Measurements from ENCODE around the gene XPO1. TPM values are rescaled to one million over a fixed set of nuclear protein-coding genes. Genes with fewer than 3 reads are reported as not detected.

Gene XPO1
- total and polyA plus RNA-seq, 2 experiments from 2014 or later: 115 to 485 TPM

- H4K20me1 ChIP-seq (replicated peaks; ENCODE audit: insufficient read depth): peaks cover 39% of the 10 kb centered on the region
- peaks cover 1% of the 10 kb centered on the region; the same call in 1 of the 2 replicates for H3K36me3 ChIP-seq (ENCODE audit: insufficient read depth)
- peaks cover 23% of the 10 kb centered on the region; the same call in 2 of the 3 replicates for H3K4me1 Mint-ChIP-seq
- peaks cover 19% of the 10 kb centered on the region for H3K27me3 Mint-ChIP-seq (ENCODE audit: insufficient read depth, low read depth, poor library complexity)
- TF ChIP-seq STAT1 (IDR thresholded peaks at IDR 0.05; ENCODE audit: unreplicated experiment) (no peak), POLR2AphosphoS5 (IDR thresholded peaks at IDR 0.05; ENCODE audit: low read depth) (peak; percentile 81), ZNF114 (CRISPR knock-in tag; IDR thresholded peaks at IDR 0.05) (no peak), CREB1 (CRISPR knock-in tag; IDR thresholded peaks at IDR 0.05; ENCODE audit: low read depth) (no peak), ZNF331 (CRISPR knock-in tag; IDR thresholded peaks at IDR 0.05; ENCODE audit: low read depth) (no peak), NANOG (IDR thresholded peaks at IDR 0.05; ENCODE audit: borderline replicate concordance) (no peak)
- peak overlapping the region; percentile 82 for H3K4me3 ChIP-seq
- peaks cover 7% of the 10 kb centered on the region for H3K4me1 ChIP-seq (ENCODE audit: insufficient read depth)
- H3K79me2 ChIP-seq (replicated peaks; ENCODE audit: insufficient read depth): peaks cover 60% of the 10 kb centered on the region
- DNase-seq (ENCODE audit: low spot score): peak; percentile 97
- peak overlapping the region; percentile 100 for H3K27ac Mint-ChIP-seq
- peak overlapping the region; percentile 97 for H3K27ac ChIP-seq (ENCODE audit: low read depth)
- H3K36me3 Mint-ChIP-seq (ENCODE audit: low read depth): peaks cover 51% of the 10 kb centered on the region
- peaks cover 12% of the 10 kb centered on the region for H3K9me3 Mint-ChIP-seq
- H3K27me3 ChIP-seq (ENCODE audit: insufficient read depth): no peaks in the 10 kb centered on the region
- peak overlapping the region; percentile 77 for H3K4me2 ChIP-seq
- H3K9me2 ChIP-seq (ENCODE audit: insufficient read depth): no peaks in the 10 kb centered on the region
- no peak overlapping the region for H2AFZ ChIP-seq
- H3F3A ChIP-seq (replicated peaks; ENCODE audit: low read depth): peaks cover 11% of the 10 kb centered on the region
- peak; percentile 71 for ATAC-seq
- H3K4me3 Mint-ChIP-seq: peak overlapping the region; percentile 98
Measured at GRCh38 chr2:61536572-61537276, 1.4 kb downstream of the XPO1 start.

GRCh38 chr2:61536180-61536571 is 2.0 kb downstream of the XPO1 start:
- Histone ChIP-seq H3K4me2 (peak overlapping the region; percentile 77), H3K27ac (ENCODE audit: low read depth) (peak overlapping the region; percentile 97), H3K9me2 (ENCODE audit: insufficient read depth) (no peaks in the 10 kb centered on the region), H3K4me1 (ENCODE audit: insufficient read depth) (peaks cover 13% of the 10 kb centered on the region), H2AFZ (no peak overlapping the region), H3K36me3 (ENCODE audit: insufficient read depth) (peaks cover 7% of the 10 kb centered on the region; the same call in 1 of the 2 replicates), H4K20me1 (replicated peaks; ENCODE audit: insufficient read depth) (peaks cover 44% of the 10 kb centered on the region), H3K79me2 (replicated peaks; ENCODE audit: insufficient read depth) (peaks cover 65% of the 10 kb centered on the region), H3K4me3 (peak overlapping the region; percentile 82), H3F3A (replicated peaks; ENCODE audit: low read depth) (peaks cover 11% of the 10 kb centered on the region), H3K27me3 (ENCODE audit: insufficient read depth) (no peaks in the 10 kb centered on the region)
- Mint-ChIP-seq H3K36me3 (ENCODE audit: low read depth) (peaks cover 54% of the 10 kb centered on the region), H3K27ac (peak overlapping the region; percentile 100), H3K9me3 (peaks cover 12% of the 10 kb centered on the region), H3K4me3 (peak overlapping the region; percentile 98), H3K4me1 (peaks cover 27% of the 10 kb centered on the region; the same call in 2 of the 3 replicates), H3K27me3 (ENCODE audit: insufficient read depth, low read depth, poor library complexity) (peaks cover 19% of the 10 kb centered on the region)
- ATAC-seq (no peak), DNase-seq (ENCODE audit: low spot score) (no peak)
- no peak for TF ChIP-seq ZNF114 (CRISPR knock-in tag; IDR thresholded peaks at IDR 0.05)
- no peak for TF ChIP-seq ETS1 (IDR thresholded peaks at IDR 0.05)
- no peak for TF ChIP-seq EZH2 (IDR thresholded peaks at IDR 0.05; ENCODE audit: low read depth, unreplicated experiment)
- no peak for TF ChIP-seq POLR2AphosphoS5 (IDR thresholded peaks at IDR 0.05; ENCODE audit: low read depth)
- no peak for TF ChIP-seq EZH2phosphoT487 (IDR thresholded peaks at IDR 0.05; ENCODE audit: unreplicated experiment)
- no peak for TF ChIP-seq ZNF462 (CRISPR knock-in tag; IDR thresholded peaks at IDR 0.05)
- no peak for TF ChIP-seq ZNF331 (CRISPR knock-in tag; IDR thresholded peaks at IDR 0.05; ENCODE audit: low read depth)
- TF ChIP-seq NANOG (IDR thresholded peaks at IDR 0.05; ENCODE audit: borderline replicate concordance): no peak

Data from GM23338 (cell line).